BJ (cell line): ENCODE results near the gene FAM170B. TPM values are rescaled to one million over a fixed set of nuclear protein-coding genes. Genes with fewer than 3 reads are reported as not detected.

Experiments
- CTCF ChIA-PET: fragments of 350-600 bp; formaldehyde crosslinking; extraction: SDS; loops from one replicate; lab custom pipeline; 2021; ENCODE audit warnings: antibody characterized with exemption, inconsistent platforms; lab: Yijun Ruan, JAX
- POLR2A ChIA-PET: fragments of 300-600 bp; sonication (Branson Sonifier 250); formaldehyde crosslinking; extraction: SDS; loops from one replicate; lab custom pipeline; 2021; ENCODE audit warnings: antibody characterized with exemption; lab: Charles Lee
- DNase-seq: peaks from one replicate; pipeline ENCODE4 v3.0.0-alpha.2; 2011; ENCODE audit warnings: low read depth
- H3K27me3 ChIP-seq: 2 replicates; pipeline ENCODE4 v1.6.0; 2011; ENCODE audit warnings: low read length; ENCODE audit not compliant: control insufficient read depth, insufficient read depth
- H3K36me3 ChIP-seq: 2 replicates; pipeline ENCODE4 v1.5.1; 2011; ENCODE audit warnings: low read length; ENCODE audit not compliant: control insufficient read depth, insufficient read depth
- H3K4me3 ChIP-seq: 2 replicates; pipeline ENCODE4 v1.5.1; 2011; ENCODE audit warnings: low read depth, mild to moderate bottlenecking, control low read depth, low read length
- CTCF ChIP-seq: IDR thresholded peaks from 2 replicates; pipeline ENCODE4 v1.5.1; 2011; ENCODE audit warnings: low read depth, mild to moderate bottlenecking, control low read depth, inconsistent platforms, low read length, moderate library complexity; ENCODE audit not compliant: insufficient read depth
- polyA plus RNA-seq: library from polyadenylated mRNA; depleted of rRNA; stranded (reverse); fragments of >200 nt; gene quantifications from 2 replicates; pipeline ENCODE4 v1.2.3, GENCODE V29; 2011

Gene FAM170B
- polyA plus RNA-seq, 1 experiment = not detected

GRCh38 chr10:49136525-49136924 lies 2.7 kb upstream of the FAM170B start:
- ChIA-PET POLR2A (no interaction called here), CTCF (interaction anchor here (0.8 kb wide), 1 partner anchor 9 kb away, joined by 3 read pairs; no protein-coding TSS in a partner anchor)
- no peak for DNase-seq
- no peak for TF ChIP-seq CTCF
- Histone ChIP-seq H3K4me3 (no peak overlapping the region), H3K36me3 (no peaks in the 10 kb centered on the region), H3K27me3 (peaks cover 7% of the 10 kb centered on the region)

DNA sequence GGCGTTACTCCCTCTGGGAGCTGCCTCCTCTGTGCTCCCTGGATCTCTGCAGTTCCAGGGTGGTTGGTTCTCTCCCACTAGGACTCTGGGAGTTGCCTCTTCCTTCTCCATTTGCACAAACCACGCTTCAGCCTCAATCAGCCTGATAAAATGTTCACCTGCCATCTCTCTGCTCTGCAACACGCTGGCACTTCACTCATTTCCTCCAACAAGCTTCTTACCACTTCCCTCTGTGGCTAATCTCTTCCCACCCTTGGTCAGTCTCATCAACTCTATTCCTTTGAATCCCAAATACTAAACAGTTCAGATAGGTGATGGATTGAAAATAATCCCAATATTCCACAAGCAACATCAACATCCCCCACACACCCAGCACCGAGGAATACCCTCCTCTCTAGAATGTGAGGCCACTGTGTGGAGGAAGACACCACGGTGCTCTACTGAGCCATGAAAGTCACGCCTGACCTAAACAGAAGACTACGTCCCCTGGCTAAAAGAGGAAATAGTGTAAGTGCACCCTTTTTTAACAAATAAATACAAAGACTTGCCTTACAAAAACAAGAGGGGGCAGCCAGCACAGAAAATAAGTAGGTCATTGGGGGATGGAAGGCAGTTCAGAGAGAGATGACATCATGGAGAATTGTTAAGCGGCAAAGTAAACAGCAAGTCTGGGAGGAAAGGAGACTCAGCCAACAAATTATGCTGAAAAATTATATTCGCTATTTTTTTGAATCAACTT lies 1.9 kb upstream of the FAM170B start:
- CTCF ChIA-PET = interaction anchor here (0.8 kb wide), 1 partner anchor 8 kb away, joined by 3 read pairs; no protein-coding TSS in a partner anchor
- POLR2A ChIA-PET = no interaction called here
- no peak for DNase-seq
- Histone ChIP-seq H3K4me3 (no peak overlapping the region), H3K27me3 (peaks cover 10% of the 10 kb centered on the region), H3K36me3 (no peaks in the 10 kb centered on the region)
- TF ChIP-seq CTCF = no peak

DNA sequence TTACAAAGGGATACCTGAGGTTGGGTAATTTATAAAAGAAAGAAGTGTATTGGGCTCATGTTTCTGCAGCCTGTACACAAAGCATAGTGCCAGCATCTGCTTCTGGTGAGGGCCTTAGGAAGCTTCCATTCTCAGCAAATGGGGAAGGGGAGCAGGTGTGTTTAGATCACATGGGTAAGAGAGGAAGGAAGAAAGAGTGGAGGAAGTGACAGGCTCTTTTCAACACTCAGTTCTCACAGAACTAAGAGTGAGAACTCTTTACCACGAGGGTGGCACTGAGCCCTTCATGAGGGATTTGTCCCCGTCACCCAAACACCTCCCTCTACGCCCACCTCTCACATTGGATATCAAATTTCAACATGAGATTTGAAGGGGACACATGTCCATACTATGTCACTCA lies 506 bp upstream of the FAM170B start:
- no peak for TF ChIP-seq CTCF
- ChIA-PET POLR2A (no interaction called here), CTCF (no interaction called here)
- Histone ChIP-seq H3K36me3 (no peaks in the 10 kb centered on the region), H3K27me3 (peaks cover 15% of the 10 kb centered on the region), H3K4me3 (no peak overlapping the region)
- no peak for DNase-seq

GRCh38 chr10:49132362-49132737 lies 1.5 kb downstream of the FAM170B start:
- POLR2A ChIA-PET = no interaction called here
- no peak overlapping the region for H3K4me3 ChIP-seq
- no peak for TF ChIP-seq CTCF
- H3K36me3 ChIP-seq = no peaks in the 10 kb centered on the region
- H3K27me3 ChIP-seq = peaks cover 15% of the 10 kb centered on the region
- no peak for DNase-seq
- CTCF ChIA-PET = no interaction called here

DNA sequence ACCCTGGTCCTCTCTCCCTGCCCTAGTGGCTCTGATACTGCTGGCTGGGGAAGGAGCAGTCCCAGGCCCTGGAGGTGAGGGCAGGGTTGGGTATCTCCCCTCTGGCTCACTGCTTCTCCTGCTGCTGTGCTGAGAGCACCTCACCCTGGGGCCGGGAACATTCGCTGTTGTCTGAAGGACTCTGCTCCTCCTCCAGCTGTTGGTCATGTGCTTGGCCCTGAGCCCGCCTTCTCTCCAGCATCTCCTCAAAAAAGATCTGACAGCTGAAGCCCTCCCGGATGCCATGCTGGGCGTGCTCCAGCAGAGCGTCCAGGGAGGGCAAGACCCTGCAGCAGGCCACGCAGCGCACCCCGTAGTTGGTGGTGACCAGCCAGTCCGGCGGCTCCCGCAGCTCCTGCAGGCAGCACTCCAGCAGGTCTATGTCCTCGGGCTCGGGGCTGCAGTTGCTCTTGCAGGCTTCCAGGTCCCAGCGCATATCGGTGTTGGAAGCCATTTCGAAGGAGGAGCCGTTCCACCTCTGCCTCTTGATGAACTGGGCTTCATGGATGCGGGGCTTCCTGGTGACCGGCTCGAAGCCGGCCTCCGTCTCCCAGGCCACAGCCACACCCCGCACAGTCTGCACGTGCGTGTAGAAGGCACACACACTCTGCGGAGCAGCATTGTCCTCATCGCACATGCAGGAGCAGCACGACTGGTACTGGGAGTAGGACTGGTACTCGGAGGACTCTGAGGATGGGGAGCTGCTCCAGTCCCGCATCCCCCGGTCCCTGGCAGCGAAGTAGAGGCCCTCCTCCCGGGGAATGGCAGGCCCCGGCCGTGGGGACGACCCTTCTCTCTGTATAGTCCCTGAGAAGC lies 2.1 kb downstream of the FAM170B start:
- TF ChIP-seq CTCF = no peak
- peaks cover 15% of the 10 kb centered on the region for H3K27me3 ChIP-seq
- no peaks in the 10 kb centered on the region for H3K36me3 ChIP-seq
- POLR2A ChIA-PET = no interaction called here
- DNase-seq = no peak
- no peak overlapping the region for H3K4me3 ChIP-seq
- CTCF ChIA-PET = no interaction called here
